Progenitor cell of endocrine pancreas (in vitro differentiated cells): Measurements from ENCODE around the gene CYLD. TPM values are rescaled to one million over a fixed set of nuclear protein-coding genes. Genes with fewer than 3 reads are reported as not detected.

ENCODE experiments used
- DNase-seq: peaks from one replicate; pipeline ENCODE4 v3.0.0; 2021; ENCODE audit warnings: low spot score; ENCODE audit not compliant: unreplicated experiment
- H3K27ac Mint-ChIP-seq: 2 replicates; pipeline ENCODE4 v1.8.0; 2021; ENCODE audit warnings: mild to moderate bottlenecking, moderate library complexity, mixed read lengths
- H3K27me3 Mint-ChIP-seq: 2 replicates; pipeline ENCODE4 v1.8.0; 2021; ENCODE audit warnings: mixed read lengths
- H3K36me3 Mint-ChIP-seq: 2 replicates; pipeline ENCODE4 v1.8.0; 2022; ENCODE audit warnings: mixed read lengths; ENCODE audit not compliant: insufficient read depth
- H3K4me1 Mint-ChIP-seq: 2 replicates; pipeline ENCODE4 v1.8.0; 2021; ENCODE audit warnings: low read depth, mixed read lengths
- H3K4me3 Mint-ChIP-seq: 2 replicates; pipeline ENCODE4 v1.8.0; 2021; ENCODE audit warnings: low read depth, mild to moderate bottlenecking, moderate library complexity, mixed read lengths
- H3K9me3 Mint-ChIP-seq: 2 replicates; pipeline ENCODE4 v1.8.0; 2021; ENCODE audit warnings: low read depth, mixed read lengths
- CTCF ChIP-seq: fragments of 200-600 bp; sonication (generic); IDR thresholded peaks from one replicate; pipeline ENCODE4 v1.5.0; 2021; ENCODE audit warnings: antibody characterized with exemption, mild to moderate bottlenecking; ENCODE audit not compliant: unreplicated experiment
- total RNA-seq: library from RNA; stranded (reverse); gene quantifications from 2 replicates; pipeline ENCODE4 v1.2.1, GENCODE V29; 2021

Gene CYLD
- total RNA-seq, 1 donor from 2014 or later: 21.9 TPM

GRCh38 chr16:50711862-50712559, 29.9 kb upstream of the CYLD start:
- TF ChIP-seq CTCF: no peak
- no peak overlapping the region for H3K4me3 Mint-ChIP-seq
- H3K27me3 Mint-ChIP-seq: peaks cover 5% of the 10 kb centered on the region
- no peak overlapping the region for H3K27ac Mint-ChIP-seq
- no peak for DNase-seq
- no peaks in the 10 kb centered on the region for H3K9me3 Mint-ChIP-seq
- no peaks in the 10 kb centered on the region for H3K36me3 Mint-ChIP-seq
- no peaks in the 10 kb centered on the region for H3K4me1 Mint-ChIP-seq

- Mint-ChIP-seq H3K4me1 (no peaks in the 10 kb centered on the region), H3K9me3 (no peaks in the 10 kb centered on the region), H3K27me3 (peaks cover 4% of the 10 kb centered on the region), H3K36me3 (no peaks in the 10 kb centered on the region), H3K4me3 (no peak overlapping the region), H3K27ac (peak overlapping the region; percentile 64)
- DNase-seq: no peak
- TF ChIP-seq CTCF: no peak
Measured at GRCh38 chr16:50712560-50712898, 29.4 kb upstream of the CYLD start.

GRCh38 chr16:50712956-50713355, 28.9 kb upstream of the CYLD start:
- no peak for DNase-seq
- peaks cover under 1% of the 10 kb centered on the region for H3K27me3 Mint-ChIP-seq
- no peaks in the 10 kb centered on the region for H3K9me3 Mint-ChIP-seq
- H3K36me3 Mint-ChIP-seq: no peaks in the 10 kb centered on the region
- H3K4me1 Mint-ChIP-seq: no peaks in the 10 kb centered on the region
- no peak overlapping the region for H3K4me3 Mint-ChIP-seq
- no peak for TF ChIP-seq CTCF
- H3K27ac Mint-ChIP-seq: no peak overlapping the region

- Mint-ChIP-seq H3K27ac (no peak overlapping the region), H3K4me1 (peaks cover 7% of the 10 kb centered on the region), H3K9me3 (no peaks in the 10 kb centered on the region), H3K4me3 (no peak overlapping the region), H3K36me3 (no peaks in the 10 kb centered on the region), H3K27me3 (peaks cover 6% of the 10 kb centered on the region)
- no peak for TF ChIP-seq CTCF
- no peak for DNase-seq
Measured at GRCh38 chr16:50717091-50717490, 24.8 kb upstream of the CYLD start.

GRCh38 chr16:50717494-50717893, 24.4 kb upstream of the CYLD start:
- TF ChIP-seq CTCF: no peak
- no peak overlapping the region for H3K27ac Mint-ChIP-seq
- no peak overlapping the region for H3K4me3 Mint-ChIP-seq
- DNase-seq: no peak
- H3K4me1 Mint-ChIP-seq: peaks cover 7% of the 10 kb centered on the region
- H3K36me3 Mint-ChIP-seq: no peaks in the 10 kb centered on the region
- no peaks in the 10 kb centered on the region for H3K9me3 Mint-ChIP-seq
- H3K27me3 Mint-ChIP-seq: peaks cover 6% of the 10 kb centered on the region
